HG03103 (cell line): ENCODE data around the gene YWHAG.

Experiments used
- ATAC-seq: cut with Tn5 transposase; IDR thresholded peaks from one replicate; pipeline ENCODE4 v1.9.1; 2021; ENCODE audit warnings: low read depth; ENCODE audit not compliant: unreplicated experiment

YWHAG gene

DNA sequence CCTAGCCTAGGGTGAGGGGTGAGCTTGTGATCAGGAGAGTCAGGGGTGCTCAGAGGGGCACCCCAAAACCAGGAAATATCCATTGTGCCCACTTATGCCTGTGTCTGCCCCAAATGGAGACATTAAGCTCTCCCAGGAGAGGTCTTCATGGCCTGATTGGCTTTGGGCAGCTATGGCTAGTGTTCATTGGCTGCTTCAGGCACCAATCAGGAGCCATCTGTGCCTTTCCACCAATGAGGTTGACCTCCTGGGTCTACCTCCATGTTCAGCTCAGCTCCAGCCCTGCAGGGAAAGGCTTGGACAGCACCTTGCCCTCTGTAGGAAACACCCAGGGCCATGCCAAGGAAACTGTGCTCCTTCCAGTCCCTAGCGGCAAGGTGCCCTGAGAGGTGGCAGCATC lies 80.3 kb downstream of the YWHAG start:
- no peak for ATAC-seq
